GM12874 (cell line): ENCODE data around the gene EAF1.

ENCODE experiments used
- TF ChIP-seq, protein P1 (sequence below): IDR thresholded peaks from 2 replicates; pipeline ENCODE4 v1.5.1; 2011; ENCODE audit warnings: low read depth, mild to moderate bottlenecking, control low read depth, low read length, moderate library complexity; ENCODE audit not compliant: insufficient read depth

Gene EAF1

GRCh38 chr3:15486020-15486419 is 58.6 kb downstream of the EAF1 start:
- TF ChIP-seq, protein P1, sequence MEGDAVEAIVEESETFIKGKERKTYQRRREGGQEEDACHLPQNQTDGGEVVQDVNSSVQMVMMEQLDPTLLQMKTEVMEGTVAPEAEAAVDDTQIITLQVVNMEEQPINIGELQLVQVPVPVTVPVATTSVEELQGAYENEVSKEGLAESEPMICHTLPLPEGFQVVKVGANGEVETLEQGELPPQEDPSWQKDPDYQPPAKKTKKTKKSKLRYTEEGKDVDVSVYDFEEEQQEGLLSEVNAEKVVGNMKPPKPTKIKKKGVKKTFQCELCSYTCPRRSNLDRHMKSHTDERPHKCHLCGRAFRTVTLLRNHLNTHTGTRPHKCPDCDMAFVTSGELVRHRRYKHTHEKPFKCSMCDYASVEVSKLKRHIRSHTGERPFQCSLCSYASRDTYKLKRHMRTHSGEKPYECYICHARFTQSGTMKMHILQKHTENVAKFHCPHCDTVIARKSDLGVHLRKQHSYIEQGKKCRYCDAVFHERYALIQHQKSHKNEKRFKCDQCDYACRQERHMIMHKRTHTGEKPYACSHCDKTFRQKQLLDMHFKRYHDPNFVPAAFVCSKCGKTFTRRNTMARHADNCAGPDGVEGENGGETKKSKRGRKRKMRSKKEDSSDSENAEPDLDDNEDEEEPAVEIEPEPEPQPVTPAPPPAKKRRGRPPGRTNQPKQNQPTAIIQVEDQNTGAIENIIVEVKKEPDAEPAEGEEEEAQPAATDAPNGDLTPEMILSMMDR, result no peak

DNA sequence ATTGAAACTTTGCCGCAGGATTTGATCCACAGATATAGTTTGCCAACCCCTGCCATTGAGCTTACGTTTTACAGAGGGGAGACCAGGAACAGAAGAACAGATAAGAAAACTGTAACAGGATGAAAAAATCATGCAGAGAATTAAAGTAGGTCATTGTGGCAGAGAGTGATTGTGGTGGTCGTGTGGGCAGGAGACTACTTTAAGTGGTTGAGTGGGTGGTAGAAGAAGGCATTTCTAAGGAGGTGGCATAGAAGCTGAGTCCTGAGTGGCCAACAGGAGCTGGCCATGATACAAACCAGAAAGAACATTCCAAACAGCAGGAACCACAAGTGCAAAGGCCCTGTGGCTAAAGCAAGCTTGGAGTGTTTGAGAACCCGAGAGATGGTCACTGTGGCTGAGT is 59.6 kb downstream of the EAF1 start:
- TF ChIP-seq, protein P1, result no peak

- TF ChIP-seq, protein P1, result no peak
These were observed 60.6 kb downstream of the EAF1 start for GRCh38 chr3:15488002-15488401.

GRCh38 chr3:15490158-15490557 is 62.8 kb downstream of the EAF1 start:
- TF ChIP-seq, protein P1, result no peak

DNA sequence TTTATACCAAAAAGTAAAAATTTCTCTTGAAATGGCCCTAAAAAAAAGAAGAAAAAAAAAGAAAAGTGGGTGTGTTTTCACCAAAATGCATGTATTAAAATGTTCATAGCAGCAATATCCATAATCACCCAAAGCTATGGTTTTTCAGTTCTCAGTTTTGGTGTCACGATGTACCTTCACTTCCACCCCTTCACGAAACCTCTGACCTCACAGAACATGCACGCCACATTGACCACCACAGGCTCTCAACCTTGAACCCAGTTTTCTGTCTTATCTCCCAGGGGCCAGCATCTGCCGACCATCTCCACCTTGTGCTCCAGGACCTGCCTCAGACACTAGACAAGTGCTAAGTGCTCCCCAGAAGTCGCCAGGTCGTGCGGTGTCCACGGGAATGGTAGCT is 63.7 kb downstream of the EAF1 start:
- TF ChIP-seq, protein P1, result no peak
